IMR-90 (cell line): ENCODE results near the gene MRPL1.

ENCODE experiments used
- BHLHE40 ChIP-seq: fragments of 150-350 bp; IDR thresholded peaks from 2 replicates; pipeline ENCODE4 v1.6.1; 2016; ENCODE audit warnings: mild to moderate bottlenecking, low read depth, low read length
- CEBPB ChIP-seq: IDR thresholded peaks from 2 replicates; pipeline ENCODE4 v1.6.1; 2012; ENCODE audit warnings: low read depth, low read length, improper control_type of control experiment
- CHD1 ChIP-seq: IDR thresholded peaks from 2 replicates; pipeline ENCODE4 v1.6.1; 2012; ENCODE audit warnings: low read depth, low read length, improper control_type of control experiment
- CTCF ChIP-seq: conservative IDR thresholded peaks from 2 replicates; pipeline ENCODE4 v1.5.1; 2012; ENCODE audit warnings: mild to moderate bottlenecking, low read depth, low read length, improper control_type of control experiment
- ELK1 ChIP-seq: fragments of 150-350 bp; IDR thresholded peaks from 2 replicates; pipeline ENCODE4 v1.6.1; 2016; ENCODE audit warnings: low read depth, mild to moderate bottlenecking, low read length, moderate library complexity, borderline replicate concordance
- FOS ChIP-seq: fragments of 150-350 bp; IDR thresholded peaks from 2 replicates; pipeline ENCODE4 v1.6.1; 2016; ENCODE audit warnings: low read depth, low read length
- NFE2L2 ChIP-seq: fragments of 150-350 bp; IDR thresholded peaks from 2 replicates; pipeline ENCODE4 v1.6.1; 2016; ENCODE audit warnings: low read depth, mild to moderate bottlenecking, low read length
- POLR2A ChIP-seq: IDR thresholded peaks from 2 replicates; pipeline ENCODE4 v1.6.1; 2012; ENCODE audit warnings: mild to moderate bottlenecking, low read depth, low read length
- RAD21 ChIP-seq: IDR thresholded peaks from 2 replicates; pipeline ENCODE4 v1.6.1; 2012; ENCODE audit warnings: low read length, improper control_type of control experiment
- RCOR1 ChIP-seq: IDR thresholded peaks from 2 replicates; pipeline ENCODE4 v1.6.1; 2012; ENCODE audit warnings: mild to moderate bottlenecking, low read length, improper control_type of control experiment; ENCODE audit not compliant: insufficient replicate concordance
- RFX5 ChIP-seq: IDR thresholded peaks from 2 replicates; pipeline ENCODE4 v1.8.0; 2012; ENCODE audit warnings: low read depth, mild to moderate bottlenecking, low read length, moderate library complexity
- USF2 ChIP-seq: fragments of 150-350 bp; IDR thresholded peaks from 2 replicates; pipeline ENCODE4 v1.6.1; 2017; ENCODE audit warnings: mild to moderate bottlenecking, antibody characterized with exemption, low read length, low read depth

GRCh38 chr4:77899607-77900006, 37.0 kb downstream of the MRPL1 start:
- TF ChIP-seq CTCF = no peak
- no peak for TF ChIP-seq RAD21
- no peak for TF ChIP-seq RFX5
- no peak for TF ChIP-seq POLR2A
- TF ChIP-seq CEBPB = no peak
- TF ChIP-seq CHD1 = no peak
- no peak for TF ChIP-seq NFE2L2
- TF ChIP-seq FOS = no peak
- TF ChIP-seq BHLHE40 = no peak
- TF ChIP-seq RCOR1 = no peak
- TF ChIP-seq USF2 = no peak
- TF ChIP-seq ELK1 = no peak
